Neural cell (in vitro differentiated cells): Measurements from ENCODE around the gene ATP6AP2. TPM values are rescaled to one million over a fixed set of nuclear protein-coding genes. Genes with fewer than 3 reads are reported as not detected.

Source experiments
- H2AFZ ChIP-seq: fragments of 200-600, 300-800 bp; sonication (generic), shearing (Covaris generic); 2 replicates; pipeline ENCODE4 v1.6.0; 2014; ENCODE audit warnings: low read depth, mild to moderate bottlenecking, antibody characterized with exemption, low read length, moderate library complexity
- H3F3A ChIP-seq: fragments of 200-600 bp; shearing (Covaris generic); 2 replicates; pipeline ENCODE4 v1.6.1; 2016; ENCODE audit warnings: mild to moderate bottlenecking, moderate library complexity, mixed read lengths, antibody characterized with exemption, low read length; ENCODE audit not compliant: insufficient read depth, poor library complexity, severe bottlenecking
- H3K27ac ChIP-seq: fragments of 200-600, 300-800 bp; sonication (generic), shearing (Covaris generic); 2 replicates; pipeline ENCODE4 v1.5.1; 2014; ENCODE audit warnings: mild to moderate bottlenecking, low read length, moderate library complexity
- H3K27me3 ChIP-seq: fragments of 300-800, 200-600 bp; sonication (generic), shearing (Covaris generic); 2 replicates; pipeline ENCODE4 v1.6.0; 2014; ENCODE audit warnings: mild to moderate bottlenecking, low read depth, low read length, moderate library complexity; ENCODE audit not compliant: insufficient read depth
- H3K36me3 ChIP-seq: fragments of 300-800, 200-600 bp; sonication (generic), shearing (Covaris generic); 2 replicates; pipeline ENCODE4 v1.5.1; 2014; ENCODE audit warnings: mild to moderate bottlenecking, antibody characterized with exemption, low read length, moderate library complexity; ENCODE audit not compliant: insufficient read depth
- H3K4me2 ChIP-seq: fragments of 300-800, 200-600 bp; sonication (generic), shearing (Covaris generic); 2 replicates; pipeline ENCODE4 v1.6.0; 2014; ENCODE audit warnings: mild to moderate bottlenecking, low read length
- H3K4me3 ChIP-seq: fragments of 300-800, 200-600 bp; sonication (generic), shearing (Covaris generic); 2 replicates; pipeline ENCODE4 v1.5.1; 2014; ENCODE audit warnings: mild to moderate bottlenecking, low read length, moderate library complexity
- H3K79me2 ChIP-seq: fragments of 200-600 bp; shearing (Covaris generic); replicated peaks from 2 replicates; pipeline ENCODE4 v1.6.0; 2014; ENCODE audit warnings: mild to moderate bottlenecking, low read length, moderate library complexity; ENCODE audit not compliant: insufficient read depth
- H3K9ac ChIP-seq: fragments of 300-800, 200-600 bp; sonication (generic), shearing (Covaris generic); 2 replicates; pipeline ENCODE4 v1.6.1; 2016; ENCODE audit warnings: mild to moderate bottlenecking, low read length, mixed read lengths
- H3K9me2 ChIP-seq: fragments of 200-600 bp; shearing (Covaris generic); 2 replicates; pipeline ENCODE4 v1.6.1; 2016; ENCODE audit warnings: mild to moderate bottlenecking, low read length, mixed read lengths; ENCODE audit not compliant: insufficient read depth
- H3K9me3 ChIP-seq: fragments of 200-600, 300-800 bp; sonication (generic), shearing (Covaris generic); 2 replicates; pipeline ENCODE4 v1.6.1; 2016; ENCODE audit warnings: mild to moderate bottlenecking, mixed run types, low read length, moderate library complexity, mixed read lengths
- H4K20me1 ChIP-seq: fragments of 200-600 bp; shearing (Covaris generic); 2 replicates; pipeline ENCODE4 v1.6.1; 2016; ENCODE audit warnings: mild to moderate bottlenecking, mixed run types; ENCODE audit not compliant: insufficient read depth
- CTCF ChIP-seq: fragments of 450-650 bp; IDR thresholded peaks from 2 replicates; pipeline ENCODE4 v1.5.1; 2014; ENCODE audit warnings: antibody characterized with exemption, mild to moderate bottlenecking, moderate library complexity; ENCODE audit not compliant: poor library complexity, severe bottlenecking
- EP300 ChIP-seq: fragments of 450-650 bp; conservative IDR thresholded peaks from 2 replicates; pipeline ENCODE4 v1.6.1; 2014; ENCODE audit warnings: antibody characterized with exemption, mild to moderate bottlenecking, moderate library complexity; ENCODE audit not compliant: poor library complexity, severe bottlenecking
- EZH2 ChIP-seq: fragments of 200-600, 300-800 bp; shearing (Covaris generic), sonication (generic); IDR thresholded peaks from 2 replicates; pipeline ENCODE4 v1.6.1; 2014; ENCODE audit warnings: antibody characterized with exemption, low read length, borderline replicate concordance, mild to moderate bottlenecking; ENCODE audit not compliant: insufficient read depth, poor library complexity, severe bottlenecking
- MXI1 ChIP-seq: fragments of 450-650 bp; conservative IDR thresholded peaks from 2 replicates; pipeline ENCODE4 v1.6.1; 2014; ENCODE audit warnings: antibody characterized with exemption, mild to moderate bottlenecking; ENCODE audit not compliant: poor library complexity, severe bottlenecking
- POLR2AphosphoS5 ChIP-seq: IDR thresholded peaks from 2 replicates; pipeline ENCODE4 v1.6.1; 2012
- RAD21 ChIP-seq: fragments of 450-650 bp; conservative IDR thresholded peaks from 2 replicates; pipeline ENCODE4 v1.6.1; 2014; ENCODE audit warnings: antibody characterized with exemption, mild to moderate bottlenecking, moderate library complexity
- REST ChIP-seq: IDR thresholded peaks from 2 replicates; pipeline ENCODE4 v1.6.1; 2012; ENCODE audit warnings: borderline replicate concordance
- SMC3 ChIP-seq: fragments of 450-650 bp; conservative IDR thresholded peaks from 2 replicates; pipeline ENCODE4 v1.6.1; 2014; ENCODE audit warnings: antibody characterized with exemption, mild to moderate bottlenecking, moderate library complexity; ENCODE audit not compliant: poor library complexity
- TAF1 ChIP-seq: IDR thresholded peaks from 2 replicates; pipeline ENCODE4 v1.6.1; 2012; ENCODE audit warnings: low read depth
- polyA plus RNA-seq: library from polyadenylated mRNA; depleted of rRNA; stranded (reverse); fragments of >200 nt; gene quantifications from 2 replicates; pipeline ENCODE4 v1.2.3, GENCODE V29; 2014

ATP6AP2 gene
- polyA plus RNA-seq, 1 donor from 2014 or later = 236 TPM

- no peak overlapping the region for H2AFZ ChIP-seq
- H3F3A ChIP-seq = no peaks in the 10 kb centered on the region
- no peaks in the 10 kb centered on the region for H4K20me1 ChIP-seq
- H3K27me3 ChIP-seq = no peaks in the 10 kb centered on the region
- H3K4me3 ChIP-seq = no peak overlapping the region
- H3K9ac ChIP-seq = no peak overlapping the region
- H3K9me2 ChIP-seq = no peaks in the 10 kb centered on the region
- H3K27ac ChIP-seq = no peak overlapping the region
- no peaks in the 10 kb centered on the region for H3K79me2 ChIP-seq
- H3K36me3 ChIP-seq = no peaks in the 10 kb centered on the region
- TF ChIP-seq CTCF = no peak
- TF ChIP-seq SMC3 = no peak
- TF ChIP-seq MXI1 = no peak
- no peak for TF ChIP-seq EP300
- TF ChIP-seq RAD21 = no peak
- TF ChIP-seq TAF1 = no peak
- no peak for TF ChIP-seq REST
- TF ChIP-seq EZH2 = no peak
- no peak for TF ChIP-seq POLR2AphosphoS5
- H3K9me3 ChIP-seq = no peaks in the 10 kb centered on the region
- H3K4me2 ChIP-seq = no peak overlapping the region
Measured at GRCh38 chrX:40652664-40653063, 71.9 kb downstream of the ATP6AP2 start.

- no peaks in the 10 kb centered on the region for H3K27me3 ChIP-seq
Measured at GRCh38 chrX:40653535-40653934, 72.8 kb downstream of the ATP6AP2 start.

More at GRCh38 chrX:40653535-40653934, 72.8 kb downstream of the ATP6AP2 start:
- no peaks in the 10 kb centered on the region for H3K36me3 ChIP-seq
- H3K4me3 ChIP-seq = no peak overlapping the region
- H3K9me2 ChIP-seq = no peaks in the 10 kb centered on the region
- H3K27ac ChIP-seq = no peak overlapping the region
- no peaks in the 10 kb centered on the region for H4K20me1 ChIP-seq
- H3K9ac ChIP-seq = no peak overlapping the region
- H3K9me3 ChIP-seq = no peaks in the 10 kb centered on the region
- no peaks in the 10 kb centered on the region for H3K79me2 ChIP-seq
- TF ChIP-seq REST (no peak), SMC3 (no peak), CTCF (no peak), MXI1 (no peak), EZH2 (no peak), RAD21 (no peak), TAF1 (no peak), POLR2AphosphoS5 (no peak), EP300 (no peak)
- H2AFZ ChIP-seq = no peak overlapping the region
- no peaks in the 10 kb centered on the region for H3F3A ChIP-seq
- H3K4me2 ChIP-seq = no peak overlapping the region
